Measurements from ENCODE around the gene WDR27. TPM values are rescaled to one million over a fixed set of nuclear protein-coding genes. Genes with fewer than 3 reads are reported as not detected.

WDR27 gene
- total and polyA plus RNA-seq, 2 experiments from 2014 or later = 54.4 to 83.0 TPM

- no peak for DNase-seq (ENCODE audit: low read depth in 1 of 2, low spot score in 1 of 2)
- no peaks in the 10 kb centered on the region for H3K4me1 ChIP-seq (ENCODE audit: low read depth)
- no peak overlapping the region for H3K4me3 ChIP-seq
- TF ChIP-seq, protein P1, sequence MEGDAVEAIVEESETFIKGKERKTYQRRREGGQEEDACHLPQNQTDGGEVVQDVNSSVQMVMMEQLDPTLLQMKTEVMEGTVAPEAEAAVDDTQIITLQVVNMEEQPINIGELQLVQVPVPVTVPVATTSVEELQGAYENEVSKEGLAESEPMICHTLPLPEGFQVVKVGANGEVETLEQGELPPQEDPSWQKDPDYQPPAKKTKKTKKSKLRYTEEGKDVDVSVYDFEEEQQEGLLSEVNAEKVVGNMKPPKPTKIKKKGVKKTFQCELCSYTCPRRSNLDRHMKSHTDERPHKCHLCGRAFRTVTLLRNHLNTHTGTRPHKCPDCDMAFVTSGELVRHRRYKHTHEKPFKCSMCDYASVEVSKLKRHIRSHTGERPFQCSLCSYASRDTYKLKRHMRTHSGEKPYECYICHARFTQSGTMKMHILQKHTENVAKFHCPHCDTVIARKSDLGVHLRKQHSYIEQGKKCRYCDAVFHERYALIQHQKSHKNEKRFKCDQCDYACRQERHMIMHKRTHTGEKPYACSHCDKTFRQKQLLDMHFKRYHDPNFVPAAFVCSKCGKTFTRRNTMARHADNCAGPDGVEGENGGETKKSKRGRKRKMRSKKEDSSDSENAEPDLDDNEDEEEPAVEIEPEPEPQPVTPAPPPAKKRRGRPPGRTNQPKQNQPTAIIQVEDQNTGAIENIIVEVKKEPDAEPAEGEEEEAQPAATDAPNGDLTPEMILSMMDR (IDR thresholded peaks at IDR 0.05; ENCODE audit: low read depth, low read length) = no peak
- no peak overlapping the region for H3K27ac ChIP-seq
- H3K27me3 ChIP-seq = no peaks in the 10 kb centered on the region
- peaks cover 11% of the 10 kb centered on the region for H3K36me3 ChIP-seq
- no peaks in the 10 kb centered on the region for H3K9me3 ChIP-seq (ENCODE audit: low read depth)
These were observed 38.4 kb downstream of the WDR27 start for GRCh38 chr6:169663468-169663867.

DNA sequence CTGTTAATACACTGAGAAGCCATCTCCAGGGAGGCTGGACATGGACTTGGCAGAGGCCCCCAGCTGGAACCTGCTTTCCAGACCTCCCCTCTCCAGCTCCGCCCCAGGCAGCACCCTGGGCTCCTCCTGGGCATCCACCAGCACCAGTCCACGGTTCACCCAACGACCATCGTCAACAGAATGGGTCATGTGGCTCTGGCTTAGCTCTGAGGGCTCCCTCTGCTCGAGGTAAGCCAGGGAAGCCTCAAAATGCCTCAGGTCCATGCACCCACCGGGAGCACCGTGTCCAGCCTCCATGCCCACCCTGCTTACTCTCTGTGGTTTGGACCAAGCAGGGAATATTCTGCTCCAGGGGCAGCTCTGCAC, 40.5 kb downstream of the WDR27 start:
- TF ChIP-seq, protein P1 (IDR thresholded peaks at IDR 0.05; ENCODE audit: low read depth, low read length) = no peak

GRCh38 chr6:169660751-169661390, 41.0 kb downstream of the WDR27 start:
- H3K36me3 ChIP-seq = peaks cover 7% of the 10 kb centered on the region
- no peaks in the 10 kb centered on the region for H3K9me3 ChIP-seq (ENCODE audit: low read depth)
- H3K4me3 ChIP-seq = no peak overlapping the region
- DNase-seq (ENCODE audit: low read depth in 1 of 2, low spot score in 1 of 2) = no peak
- H3K4me1 ChIP-seq (ENCODE audit: low read depth) = no peaks in the 10 kb centered on the region
- no peak overlapping the region for H3K27ac ChIP-seq
- no peaks in the 10 kb centered on the region for H3K27me3 ChIP-seq
- TF ChIP-seq, protein P1 (IDR thresholded peaks at IDR 0.05; ENCODE audit: low read depth, low read length) = no peak

More for the DNA sequence above, 40.5 kb downstream of the WDR27 start:
- no peak overlapping the region for H3K4me3 ChIP-seq
- H3K27ac ChIP-seq = no peak overlapping the region
- DNase-seq (ENCODE audit: low read depth in 1 of 2, low spot score in 1 of 2) = no peak
- peaks cover 7% of the 10 kb centered on the region for H3K36me3 ChIP-seq
- no peaks in the 10 kb centered on the region for H3K27me3 ChIP-seq
- H3K4me1 ChIP-seq (ENCODE audit: low read depth) = no peaks in the 10 kb centered on the region
- H3K9me3 ChIP-seq (ENCODE audit: low read depth) = no peaks in the 10 kb centered on the region

DNA sequence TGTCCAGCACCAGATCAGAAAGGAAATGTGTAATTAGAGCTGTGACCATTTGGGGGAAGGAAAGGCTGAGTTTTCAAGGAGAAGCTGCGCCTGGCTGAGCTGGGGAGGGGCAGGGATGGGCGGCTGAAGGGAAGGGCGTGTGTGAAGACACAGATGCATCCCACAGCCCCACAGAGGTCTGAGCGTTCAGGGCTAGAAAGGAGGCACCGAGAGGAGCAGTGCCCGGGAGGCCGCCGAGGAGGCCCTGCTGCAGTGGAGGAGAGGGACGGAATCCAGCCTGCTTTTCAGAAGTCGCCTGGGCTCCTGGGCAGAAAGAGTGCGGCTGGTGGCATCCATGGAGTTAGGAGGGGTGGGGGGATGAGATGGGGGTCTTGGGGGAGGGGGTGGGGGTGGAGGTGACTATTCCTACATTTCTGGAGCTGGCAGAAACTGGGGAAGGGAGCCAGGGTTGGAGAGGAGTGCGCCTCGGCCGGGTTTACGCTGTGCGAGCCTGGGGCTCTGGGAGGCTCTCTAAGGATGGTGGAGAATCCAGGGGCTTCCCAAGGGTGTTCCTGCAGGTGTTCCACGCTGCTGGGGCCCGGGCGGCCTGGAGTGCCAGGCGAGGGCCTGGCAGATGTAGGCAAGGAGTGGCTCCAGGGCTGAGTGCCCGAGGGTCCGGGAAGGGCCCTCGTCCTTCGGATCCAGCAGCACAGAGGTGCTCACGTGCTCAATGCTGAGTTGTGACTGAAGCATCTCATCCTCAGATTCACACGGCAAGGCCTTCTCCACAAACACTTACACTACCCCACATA, 41.8 kb downstream of the WDR27 start:
- Histone ChIP-seq H3K27ac (no peak overlapping the region), H3K4me3 (no peak overlapping the region), H3K27me3 (no peaks in the 10 kb centered on the region), H3K4me1 (ENCODE audit: low read depth) (no peaks in the 10 kb centered on the region), H3K9me3 (ENCODE audit: low read depth) (no peaks in the 10 kb centered on the region), H3K36me3 (peaks cover 7% of the 10 kb centered on the region)
- TF ChIP-seq, protein P1 (IDR thresholded peaks at IDR 0.05; ENCODE audit: low read depth, low read length) = no peak
- no peak for DNase-seq (ENCODE audit: low read depth in 1 of 2, low spot score in 1 of 2)

- Histone ChIP-seq H3K27ac (no peak overlapping the region), H3K4me3 (no peak overlapping the region), H3K9me3 (ENCODE audit: low read depth) (no peaks in the 10 kb centered on the region), H3K36me3 (peaks cover 6% of the 10 kb centered on the region), H3K4me1 (ENCODE audit: low read depth) (no peaks in the 10 kb centered on the region), H3K27me3 (no peaks in the 10 kb centered on the region)
- DNase-seq (ENCODE audit: low read depth in 1 of 2, low spot score in 1 of 2) = no peak
- TF ChIP-seq, protein P1 (IDR thresholded peaks at IDR 0.05; ENCODE audit: low read depth, low read length) = no peak
These were observed 44.6 kb downstream of the WDR27 start for GRCh38 chr6:169657284-169657610.
